HEK293 (cell line): ENCODE data around the gene CELF4.

Experiments
- ZNF121 ChIP-seq: fragments of 450-650 bp; formaldehyde crosslinking; IDR thresholded peaks from 2 replicates; pipeline ENCODE4 v1.5.1; 2016; ENCODE audit warnings: missing biosample characterization, missing genetic modification characterization
- ZNF184 ChIP-seq: fragments of 450-650 bp; IDR thresholded peaks from 2 replicates; pipeline ENCODE4 v1.5.1; 2018; ENCODE audit warnings: missing biosample characterization, mild to moderate bottlenecking, missing genetic modification characterization
- ZNF571 ChIP-seq: fragments of 450-650 bp; formaldehyde crosslinking; IDR thresholded peaks from 2 replicates; pipeline ENCODE4 v1.5.0; 2017; ENCODE audit warnings: missing biosample characterization, missing genetic modification characterization
- TF ChIP-seq, protein P1 (sequence below): fragments of 450-650 bp; formaldehyde crosslinking; IDR thresholded peaks from 2 replicates; pipeline ENCODE4 v1.5.1; 2016; ENCODE audit warnings: missing biosample characterization, missing genetic modification characterization, low read depth
- TF ChIP-seq, protein P2 (sequence below): fragments of 450-650 bp; formaldehyde crosslinking; IDR thresholded peaks from 2 replicates; pipeline ENCODE4; 2016; ENCODE audit warnings: missing biosample characterization, missing genetic modification characterization

DNA sequence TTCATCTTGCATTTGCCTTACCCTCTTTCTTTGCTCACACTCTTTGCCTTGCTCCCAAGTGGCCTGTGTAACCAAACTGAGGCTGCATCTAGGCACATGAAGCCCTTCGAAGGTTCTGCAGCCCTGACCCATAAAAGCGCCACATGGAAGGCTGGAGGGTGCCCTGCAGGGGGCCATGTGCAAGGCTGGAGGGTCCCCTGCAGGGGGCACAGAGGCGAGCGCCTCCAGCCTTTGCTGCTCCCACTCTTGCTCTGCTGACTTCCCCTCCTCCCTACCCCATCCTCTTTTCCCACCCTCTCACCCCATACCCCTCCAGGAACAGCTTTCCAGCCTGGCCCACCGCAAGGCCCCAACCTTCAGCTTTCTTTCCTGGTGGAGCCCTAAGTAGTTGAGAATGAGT, 317.3 kb downstream of the CELF4 start:
- TF ChIP-seq, protein P1, sequence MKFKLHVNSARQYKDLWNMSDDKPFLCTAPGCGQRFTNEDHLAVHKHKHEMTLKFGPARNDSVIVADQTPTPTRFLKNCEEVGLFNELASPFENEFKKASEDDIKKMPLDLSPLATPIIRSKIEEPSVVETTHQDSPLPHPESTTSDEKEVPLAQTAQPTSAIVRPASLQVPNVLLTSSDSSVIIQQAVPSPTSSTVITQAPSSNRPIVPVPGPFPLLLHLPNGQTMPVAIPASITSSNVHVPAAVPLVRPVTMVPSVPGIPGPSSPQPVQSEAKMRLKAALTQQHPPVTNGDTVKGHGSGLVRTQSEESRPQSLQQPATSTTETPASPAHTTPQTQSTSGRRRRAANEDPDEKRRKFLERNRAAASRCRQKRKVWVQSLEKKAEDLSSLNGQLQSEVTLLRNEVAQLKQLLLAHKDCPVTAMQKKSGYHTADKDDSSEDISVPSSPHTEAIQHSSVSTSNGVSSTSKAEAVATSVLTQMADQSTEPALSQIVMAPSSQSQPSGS, result no peak
- TF ChIP-seq ZNF184 (no peak), ZNF121 (tag by site-specific recombination) (no peak), ZNF571 (tag by site-specific recombination) (no peak)
- TF ChIP-seq, protein P2, sequence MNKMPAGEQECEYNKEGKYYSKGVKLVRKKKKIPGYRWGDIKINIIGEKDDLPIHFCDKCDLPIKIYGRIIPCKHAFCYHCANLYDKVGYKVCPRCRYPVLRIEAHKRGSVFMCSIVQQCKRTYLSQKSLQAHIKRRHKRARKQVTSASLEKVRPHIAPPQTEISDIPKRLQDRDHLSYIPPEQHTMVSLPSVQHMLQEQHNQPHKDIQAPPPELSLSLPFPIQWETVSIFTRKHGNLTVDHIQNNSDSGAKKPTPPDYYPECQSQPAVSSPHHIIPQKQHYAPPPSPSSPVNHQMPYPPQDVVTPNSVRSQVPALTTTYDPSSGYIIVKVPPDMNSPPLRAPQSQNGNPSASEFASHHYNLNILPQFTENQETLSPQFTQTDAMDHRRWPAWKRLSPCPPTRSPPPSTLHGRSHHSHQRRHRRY, result no peak
